HTR-8/SVneo (cell line): ENCODE measurements around the gene NUTF2.

Experiments
- DNase-seq: peaks from one replicate; pipeline ENCODE4 v3.0.0; 2011; ENCODE audit warnings: low spot score, mixed read lengths; ENCODE audit not compliant: insufficient read length
- FAIRE-seq: peaks from 2 replicates; lab custom pipeline; 2011; peaks lifted over from hg19 to GRCh38; lab: Jason Lieb, UNC

The NUTF2 gene

GRCh38 chr16:67846320-67847063, at the start of gene NUTF2:
TSS of gene NUTF2 (plus strand) at chr16:67846933. CDS start at chr16:67865131, 18,198 bp downstream.
- FAIRE-seq, result peak; percentile 94

DNA sequence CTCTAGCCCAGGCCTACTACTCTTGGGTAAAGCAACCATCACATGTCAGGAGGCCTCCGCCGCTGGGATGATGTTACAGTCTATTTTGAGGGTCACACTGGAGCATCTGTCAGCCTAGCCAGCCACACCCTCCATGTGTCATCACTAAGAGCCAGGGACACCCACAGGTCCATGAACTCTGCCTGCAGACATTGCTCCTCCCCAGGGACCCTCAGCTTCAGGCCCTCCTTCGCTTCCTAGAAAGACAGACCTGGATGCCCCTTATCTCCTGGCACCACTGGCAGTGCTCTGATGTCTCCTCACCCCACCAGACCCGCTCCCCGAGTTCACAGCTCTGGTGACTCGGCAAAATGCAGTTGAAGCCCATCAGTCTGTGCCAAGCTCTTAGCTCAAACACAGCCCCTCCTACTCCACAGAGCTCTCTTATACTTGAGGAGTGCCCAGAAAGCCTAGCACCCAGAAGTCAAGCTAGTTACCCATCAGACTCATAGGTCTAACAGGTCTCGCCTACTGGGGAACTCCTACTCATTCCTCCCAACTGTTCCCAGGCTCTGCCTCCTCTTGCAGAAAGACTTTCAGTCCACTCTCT, 46.3 kb upstream of the NUTF2 start:
- DNase-seq, result no peak
- no peak for FAIRE-seq

More at GRCh38 chr16:67846320-67847063, at the start of gene NUTF2:
- peak; percentile 97 for DNase-seq

GRCh38 chr16:67801241-67801640, 45.5 kb upstream of the NUTF2 start:
- FAIRE-seq (no peak), DNase-seq (no peak)

GRCh38 chr16:67801883-67802282, 44.9 kb upstream of the NUTF2 start:
- FAIRE-seq, result no peak
- no peak for DNase-seq

DNA sequence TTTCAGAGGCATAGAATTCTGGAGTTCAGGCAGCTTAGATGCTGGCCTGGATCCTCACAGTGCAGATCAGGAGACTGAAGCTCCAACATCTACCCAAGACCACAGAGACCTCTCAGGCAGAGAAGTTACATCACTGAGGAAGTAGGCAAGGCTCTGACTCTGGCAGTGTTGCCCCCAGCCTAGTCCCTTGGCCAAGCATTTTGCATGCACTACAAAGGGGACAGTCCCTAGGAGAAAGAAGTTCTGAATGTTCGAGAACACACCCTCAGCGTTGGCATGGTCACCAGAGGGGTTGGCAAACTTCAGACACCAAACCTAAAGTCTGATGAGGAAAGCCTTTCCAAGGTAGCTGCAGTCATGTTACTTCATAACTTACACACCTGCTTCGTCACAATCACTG, 42.8 kb upstream of the NUTF2 start:
- DNase-seq (no peak), FAIRE-seq (no peak)

DNA sequence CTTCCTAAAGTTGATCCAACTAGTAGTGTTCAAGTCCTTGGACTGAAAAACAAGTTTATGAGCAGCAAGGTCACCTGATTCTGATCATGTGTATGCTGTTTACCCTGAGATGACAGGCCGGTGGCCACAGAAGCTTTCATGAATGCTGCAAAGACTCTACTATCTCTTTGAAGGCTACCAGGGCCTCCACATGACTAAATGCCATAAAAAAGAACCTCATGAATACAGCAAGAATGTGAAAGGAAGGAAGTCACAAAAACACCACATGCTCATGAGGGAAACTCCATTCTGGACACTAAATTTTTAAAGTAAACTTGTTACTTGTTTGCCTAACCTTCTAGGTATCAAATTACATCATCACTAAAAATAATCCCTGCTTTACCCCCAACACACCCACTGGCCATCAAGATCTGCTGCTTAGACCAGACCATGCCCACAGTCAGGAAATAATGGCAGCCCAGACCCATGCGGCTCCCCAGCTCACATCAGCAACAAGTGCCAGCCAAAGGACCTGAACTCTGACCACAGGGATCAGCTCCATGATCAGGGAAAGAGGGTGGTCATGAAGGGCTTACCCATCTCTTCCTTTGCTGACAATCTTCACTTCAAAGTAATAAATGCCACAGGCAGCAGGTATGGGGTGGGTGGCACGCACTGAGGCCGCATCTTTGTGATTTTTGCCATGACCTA, 41.7 kb upstream of the NUTF2 start:
- no peak for DNase-seq
- no peak for FAIRE-seq

GRCh38 chr16:67805718-67806427, 40.9 kb upstream of the NUTF2 start:
- FAIRE-seq (no peak), DNase-seq (no peak)

- FAIRE-seq (peak; percentile 95), DNase-seq (peak; percentile 98)
These were observed 40.1 kb upstream of the NUTF2 start, which contains the start of the genes RANBP10 and TSNAXIP1 for GRCh38 chr16:67806428-67807147. TSS of gene RANBP10 (minus strand) at chr16:67806560. CDS start at chr16:67806536, 24 bp downstream. TSS of gene TSNAXIP1 (plus strand) at chr16:67806889. CDS start at chr16:67807150, 261 bp downstream.

DNA sequence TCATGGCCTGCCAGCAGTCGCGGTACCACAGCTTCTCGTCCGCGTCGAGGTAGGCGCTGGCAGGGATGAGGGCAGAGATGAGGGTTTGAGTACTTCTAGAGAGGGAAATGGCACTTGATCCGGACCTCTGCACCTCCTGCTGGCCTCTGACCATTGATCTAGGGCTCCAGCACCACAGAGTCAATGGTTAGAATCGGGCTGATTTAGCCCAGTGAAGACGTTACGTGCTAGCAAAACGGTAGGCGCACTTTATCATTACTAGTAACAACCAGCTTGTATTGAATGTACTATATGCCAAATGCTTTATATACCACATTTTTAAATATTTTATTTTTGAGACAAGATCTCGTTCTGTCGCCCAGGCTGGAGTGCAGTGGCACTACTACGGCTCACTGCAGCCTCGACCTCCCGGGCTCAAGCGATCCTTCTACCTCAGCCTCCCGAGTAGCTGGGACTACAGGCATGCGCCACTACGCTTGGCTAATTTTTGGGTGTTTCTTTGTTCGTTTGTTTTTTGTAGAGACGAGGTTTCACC, 39.5 kb upstream of the NUTF2 start:
- FAIRE-seq (peak; percentile 4), DNase-seq (no peak)

DNA sequence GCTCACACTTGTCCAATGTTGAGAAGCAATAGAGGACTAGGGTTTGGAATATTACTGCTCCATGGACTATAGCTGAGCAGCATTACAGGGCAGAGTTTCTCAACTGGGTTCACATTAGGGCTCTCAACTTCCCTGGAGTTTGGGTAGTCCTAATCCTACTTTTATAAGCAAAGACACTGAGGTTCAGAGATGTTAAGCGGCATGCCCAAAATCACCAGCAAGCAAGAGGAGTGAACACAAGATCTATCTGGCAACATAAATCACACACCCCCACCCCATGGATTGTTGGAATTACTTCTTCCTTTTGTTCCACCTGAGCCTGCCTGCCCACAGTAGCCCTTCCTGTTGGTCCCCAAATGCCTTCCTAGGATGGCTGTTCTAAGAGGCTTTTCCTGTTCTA, 34.8 kb upstream of the NUTF2 start:
- DNase-seq, result no peak

GRCh38 chr16:67814567-67814966, 32.2 kb upstream of the NUTF2 start:
- FAIRE-seq (no peak), DNase-seq (no peak)

More for the DNA sequence above, 34.8 kb upstream of the NUTF2 start:
- peak; percentile 72 for FAIRE-seq

DNA sequence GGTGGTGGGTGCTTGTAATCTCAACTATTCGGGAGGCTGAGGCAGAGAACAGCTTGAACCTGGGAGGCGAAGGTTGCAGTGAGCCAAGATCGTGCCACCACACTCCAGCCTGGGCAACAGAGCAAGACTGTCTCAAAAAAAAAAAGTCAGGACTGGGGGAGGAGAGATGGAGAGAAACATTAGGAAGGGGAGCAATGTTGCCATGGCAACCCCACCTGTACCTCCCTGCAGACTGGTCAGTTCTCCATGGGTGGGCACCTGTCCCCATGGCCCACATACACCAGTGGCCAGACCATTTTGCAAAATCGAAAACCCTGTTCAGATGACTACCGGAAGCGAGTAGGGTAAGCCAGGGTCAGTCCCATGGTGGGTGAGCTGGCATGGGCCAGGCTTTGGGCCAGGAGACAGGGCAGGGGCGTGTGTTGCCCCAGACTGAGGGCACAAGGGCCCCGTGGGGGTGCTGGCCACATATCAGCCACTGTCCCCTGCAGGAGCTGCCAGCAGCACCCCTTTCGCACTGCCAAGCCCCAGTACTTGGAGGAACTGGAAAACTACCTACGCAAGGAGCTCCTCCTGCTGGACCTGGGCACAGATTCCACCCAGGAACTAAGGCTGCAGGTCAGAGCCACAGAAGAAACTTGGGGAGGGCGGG, 26.0 kb upstream of the NUTF2 start:
- FAIRE-seq (no peak), DNase-seq (no peak)

DNA sequence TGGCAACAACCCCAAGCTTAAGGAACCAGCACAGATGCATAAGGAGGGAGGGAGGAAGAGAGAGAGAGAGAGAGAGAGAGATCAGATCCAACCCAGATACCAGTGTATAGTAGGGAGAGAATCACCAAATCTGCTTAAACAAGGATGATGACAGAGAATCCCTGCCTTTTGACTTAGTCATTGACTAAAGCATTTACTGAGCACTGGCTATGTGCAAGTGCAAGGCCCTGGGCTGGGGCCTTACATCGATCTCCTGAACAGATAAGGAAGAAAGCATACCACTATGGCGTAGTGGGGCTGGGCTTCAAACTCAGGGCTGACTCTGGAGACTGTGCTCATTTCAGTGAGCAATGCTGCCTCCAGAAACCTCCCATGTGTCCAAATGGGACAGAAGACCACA, 24.2 kb upstream of the NUTF2 start:
- peak; percentile 36 for FAIRE-seq

DNA sequence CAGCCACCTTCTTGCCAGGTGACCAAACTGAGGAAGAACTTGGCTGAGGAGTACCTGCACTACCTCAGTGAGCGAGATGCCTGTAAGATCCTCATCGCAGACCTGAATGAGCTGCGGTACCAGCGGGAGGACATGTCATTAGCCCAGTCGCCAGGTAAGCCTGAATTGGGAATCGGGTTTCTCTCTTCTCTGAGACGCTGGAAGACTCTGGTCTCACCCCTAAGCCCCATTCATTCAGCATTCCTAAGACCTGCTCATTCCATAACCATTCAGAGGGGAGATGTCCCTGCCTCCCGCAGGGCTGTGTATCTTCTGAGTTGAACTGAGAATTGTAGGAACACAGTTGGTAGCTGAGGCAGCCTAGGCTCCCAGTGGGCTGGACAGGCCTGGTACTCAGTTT, 21.6 kb upstream of the NUTF2 start:
- DNase-seq (no peak), FAIRE-seq (no peak)

More for the DNA sequence above, 24.2 kb upstream of the NUTF2 start:
- DNase-seq, result no peak

- FAIRE-seq (no peak), DNase-seq (no peak)
These were observed 20.8 kb upstream of the NUTF2 start for GRCh38 chr16:67825906-67826305.

- FAIRE-seq, result no peak
These were observed 18.1 kb upstream of the NUTF2 start for GRCh38 chr16:67828651-67829050.

DNA sequence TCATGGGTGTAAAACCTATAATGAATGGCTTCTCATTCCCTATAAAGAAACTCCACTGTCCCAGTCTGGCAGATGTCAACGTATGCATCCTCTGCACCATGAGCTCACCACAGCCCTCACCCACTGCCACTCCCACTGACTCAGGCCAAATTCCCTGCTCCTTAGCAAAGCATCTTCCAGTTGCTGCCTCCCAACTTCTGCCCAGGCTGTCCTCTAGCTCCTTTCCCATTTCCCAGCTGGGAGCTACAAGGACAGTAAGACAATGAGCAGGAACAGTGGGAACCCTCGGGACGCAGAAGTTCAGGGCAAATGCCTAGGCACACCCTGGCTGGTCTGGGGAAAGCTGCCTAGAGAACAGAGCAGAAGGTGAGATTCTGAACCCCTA, 13.7 kb upstream of the NUTF2 start:
- DNase-seq (no peak), FAIRE-seq (peak; percentile 52)

More at GRCh38 chr16:67828651-67829050, 18.1 kb upstream of the NUTF2 start:
- no peak for DNase-seq

DNA sequence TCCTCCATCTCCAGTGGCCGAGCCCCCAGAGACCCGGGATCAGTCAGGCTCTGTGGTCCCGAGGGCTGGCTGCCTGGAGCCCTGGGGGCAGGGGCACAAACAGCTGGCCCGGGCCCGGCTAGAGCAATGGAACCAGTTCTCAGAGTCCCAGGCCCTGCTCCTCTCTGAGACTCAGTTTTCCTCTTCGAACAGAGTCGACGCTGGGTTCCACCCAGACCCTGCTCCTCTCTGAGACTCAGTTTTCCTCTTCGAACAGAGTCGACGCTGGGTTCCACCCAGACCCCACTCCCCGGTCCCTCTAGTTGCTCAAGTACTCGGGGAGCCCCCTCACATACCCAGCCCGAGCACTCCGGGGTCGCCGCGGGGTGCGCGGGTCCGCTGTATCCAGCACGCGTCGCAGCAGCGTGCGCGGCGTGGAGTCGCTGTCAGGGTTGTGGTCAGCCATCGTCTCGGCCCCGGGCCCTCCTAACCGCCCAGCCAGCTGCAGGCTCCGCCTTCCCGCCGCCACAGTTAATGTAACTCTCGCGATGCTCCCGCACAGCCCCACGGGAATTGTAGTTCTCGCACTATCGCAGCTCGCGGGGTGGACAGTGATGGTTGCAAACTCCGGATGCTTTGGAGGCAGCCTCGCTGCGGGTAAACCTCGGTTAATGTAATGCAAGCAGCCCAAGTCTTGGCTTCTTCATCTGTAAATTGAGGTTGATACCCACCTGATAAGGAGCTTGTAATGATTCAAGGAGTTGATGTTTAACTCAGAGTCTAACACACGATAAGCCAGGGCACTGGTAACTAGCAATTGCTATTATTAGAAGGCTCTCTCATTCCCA, 13.1 kb upstream of the NUTF2 start:
- DNase-seq (peak; percentile 98), FAIRE-seq (peak; percentile 96)
